H1 (cell line): ENCODE measurements around the gene COBLL1. TPM values are rescaled to one million over a fixed set of nuclear protein-coding genes. Genes with fewer than 3 reads are reported as not detected.

Source experiments
- CTCF ChIA-PET: fragments of 300-600 bp; sonication (Branson Sonifier 250); formaldehyde crosslinking; loops from one replicate; lab custom pipeline; 2021; ENCODE audit not compliant: partially characterized antibody; lab: Charles Lee
- POLR2A ChIA-PET: fragments of 300-600 bp; sonication (Branson Sonifier 250); formaldehyde crosslinking; loops from one replicate; lab custom pipeline; 2021; ENCODE audit warnings: inconsistent platforms; ENCODE audit not compliant: partially characterized antibody; lab: Charles Lee
- DNase-seq, 2 experiments: peaks; one replicate each; pipeline versions ENCODE4 v3.0.0 to v3.0.0-alpha.2; 2010 to 2022; ENCODE audit warnings: low spot score in 2 of 2, low read depth in 1 of 2, mixed read lengths in 1 of 2
- FAIRE-seq: peaks from 2 replicates; lab custom pipeline; 2011; peaks lifted over from hg19 to GRCh38; lab: Jason Lieb, UNC
- H2AFZ ChIP-seq: 2 replicates; pipeline ENCODE4 v1.8.1; 2012; ENCODE audit warnings: low read length, inconsistent platforms
- H2AK5ac ChIP-seq: 2 replicates; pipeline ENCODE4 v1.6.1; 2013; ENCODE audit warnings: low read depth, low read length
- H2BK120ac ChIP-seq: replicated peaks from 2 replicates; pipeline ENCODE3; 2013; ENCODE audit warnings: low read depth, low read length, inconsistent platforms
- H2BK12ac ChIP-seq: 2 replicates; pipeline ENCODE4 v1.6.1; 2013; ENCODE audit warnings: low read depth, low read length
- H2BK15ac ChIP-seq: 2 replicates; pipeline ENCODE4 v1.6.1; 2013; ENCODE audit warnings: low read length
- H2BK20ac ChIP-seq: 2 replicates; pipeline ENCODE4 v1.6.1; 2013; ENCODE audit warnings: low read length
- H2BK5ac ChIP-seq: 2 replicates; pipeline ENCODE4 v1.6.1; 2013; ENCODE audit warnings: low read depth, low read length
- H3K14ac ChIP-seq: 2 replicates; pipeline ENCODE4 v1.6.1; 2013; ENCODE audit warnings: inconsistent platforms; ENCODE audit not compliant: insufficient read length
- H3K18ac ChIP-seq: 2 replicates; pipeline ENCODE4 v1.6.1; 2013; ENCODE audit warnings: low read length; ENCODE audit errors: extremely low read depth
- H3K23ac ChIP-seq: 2 replicates; pipeline ENCODE4 v1.6.1; 2013; ENCODE audit warnings: inconsistent platforms; ENCODE audit not compliant: insufficient read length
- H3K23me2 ChIP-seq: 2 replicates; pipeline ENCODE4 v1.6.1; 2013; ENCODE audit warnings: low read depth, low read length
- H3K27ac ChIP-seq: 2 replicates; pipeline ENCODE4 v1.6.1; 2011; ENCODE audit warnings: low read depth, low read length, inconsistent platforms
- H3K27me3 ChIP-seq, 4 experiments: replicated peaks in 1 of 4; 1 replicate in 1 of 4; 2 replicates in 3 of 4; pipeline versions ENCODE4 v1.6.1 to v1.8.1; 2011 to 2013; ENCODE audit warnings: low read length in 3 of 4, mild to moderate bottlenecking in 3 of 4, inconsistent platforms in 2 of 4, mixed read lengths in 2 of 4, moderate library complexity in 1 of 4; ENCODE audit not compliant: control insufficient read depth in 3 of 4, insufficient read depth in 3 of 4; ENCODE audit errors: extremely low read depth in 1 of 4
- H3K36me3 ChIP-seq, 4 experiments: 2 replicates each; pipeline versions ENCODE4 v1.6.1 to v1.8.1; 2011 to 2013; ENCODE audit warnings: mild to moderate bottlenecking in 4 of 4, low read length in 3 of 4, moderate library complexity in 2 of 4, control low read depth in 1 of 4, inconsistent platforms in 1 of 4; ENCODE audit not compliant: insufficient read depth in 4 of 4, control insufficient read depth in 2 of 4
- H3K4ac ChIP-seq: replicated peaks from 2 replicates; pipeline ENCODE3; 2013; ENCODE audit warnings: low read length, low read depth, mixed read lengths, inconsistent platforms; ENCODE audit not compliant: insufficient read length
- H3K4me1 ChIP-seq, 4 experiments: replicated peaks in 1 of 4; 1 replicate in 1 of 4; 2 replicates in 3 of 4; pipeline versions ENCODE4 v1.6.1 to v1.8.1; 2011 to 2013; ENCODE audit warnings: low read length in 3 of 4, inconsistent platforms in 2 of 4, mixed read lengths in 1 of 4; ENCODE audit not compliant: insufficient read depth in 4 of 4, control insufficient read depth in 3 of 4
- H3K4me2 ChIP-seq, 2 experiments: 2 replicates each; pipeline versions ENCODE4 v1.6.1 to v1.8.1; 2011 to 2013; ENCODE audit warnings: low read depth in 2 of 2, low read length in 2 of 2, control low read depth in 1 of 2, inconsistent platforms in 1 of 2, mild to moderate bottlenecking in 1 of 2; ENCODE audit not compliant: insufficient read depth in 1 of 2
- H3K4me3 ChIP-seq, 4 experiments: fragments of 200-600, 300-600 bp in 1 of 4; sonication (generic), shearing (Covaris generic), sonication (Bioruptor Twin) in 1 of 4; 2 replicates each; pipeline versions ENCODE4 v1.5.1 to v1.8.1; 2011 to 2016; ENCODE audit warnings: low read length in 4 of 4, low read depth in 3 of 4, control low read depth in 2 of 4, inconsistent platforms in 2 of 4, mild to moderate bottlenecking in 2 of 4, mixed read lengths in 1 of 4, moderate library complexity in 1 of 4; ENCODE audit not compliant: insufficient read depth in 2 of 4; ENCODE audit errors: extremely low read depth in 1 of 4
- H3K56ac ChIP-seq: replicated peaks from 2 replicates; pipeline ENCODE3; 2013; ENCODE audit warnings: low read depth, mild to moderate bottlenecking, mixed read lengths, low read length, inconsistent platforms; ENCODE audit not compliant: insufficient read length
- H3K79me1 ChIP-seq: 2 replicates; pipeline ENCODE4 v1.6.1; 2013; ENCODE audit warnings: low read depth, low read length, control low read depth
- H3K79me2 ChIP-seq, 2 experiments: 2 replicates each; pipeline versions ENCODE4 v1.6.1 to v1.8.1; 2012 to 2013; ENCODE audit warnings: low read length in 2 of 2, mild to moderate bottlenecking in 2 of 2, inconsistent platforms in 1 of 2; ENCODE audit not compliant: insufficient read depth in 2 of 2, control insufficient read depth in 1 of 2
- H3K9ac ChIP-seq, 4 experiments: replicated peaks in 1 of 4; 1 replicate in 1 of 4; 2 replicates in 3 of 4; pipeline versions ENCODE4 v1.6.1 to v1.8.1; 2011 to 2013; ENCODE audit warnings: low read depth in 3 of 4, low read length in 3 of 4, control low read depth in 2 of 4, mild to moderate bottlenecking in 2 of 4, moderate library complexity in 2 of 4, inconsistent platforms in 1 of 4; ENCODE audit errors: extremely low read depth in 1 of 4
- H3K9me3 ChIP-seq, 2 experiments: 2 replicates each; pipeline versions ENCODE4 v1.6.1 to v1.8.1; 2012 to 2013; ENCODE audit warnings: mild to moderate bottlenecking in 2 of 2, moderate library complexity in 2 of 2, control low read depth in 1 of 2, inconsistent platforms in 1 of 2, low read depth in 1 of 2, low read length in 1 of 2, mixed read lengths in 1 of 2; ENCODE audit not compliant: insufficient read depth in 2 of 2
- H4K20me1 ChIP-seq, 2 experiments: replicated peaks in 1 of 2; 2 replicates each; pipeline versions ENCODE3 to v1.8.1; 2011 to 2013; ENCODE audit warnings: inconsistent platforms in 2 of 2, low read length in 2 of 2, mild to moderate bottlenecking in 1 of 2; ENCODE audit not compliant: insufficient read depth in 2 of 2, control insufficient read depth in 1 of 2
- H4K5ac ChIP-seq: 2 replicates; pipeline ENCODE4 v1.6.1; 2013; ENCODE audit warnings: low read length, low read depth, mixed read lengths, inconsistent platforms; ENCODE audit not compliant: insufficient read length
- H4K8ac ChIP-seq: 2 replicates; pipeline ENCODE4 v1.8.0; 2013; ENCODE audit warnings: mild to moderate bottlenecking, moderate library complexity, low read length, inconsistent platforms; ENCODE audit not compliant: insufficient read depth; ENCODE audit errors: extremely low read depth
- H4K91ac ChIP-seq: replicated peaks from 2 replicates; pipeline ENCODE3; 2013; ENCODE audit warnings: low read length, mixed read lengths, inconsistent platforms; ENCODE audit not compliant: insufficient read length
- EGR1 ChIP-seq: IDR thresholded peaks from 2 replicates; pipeline ENCODE4 v1.6.1; 2011; ENCODE audit warnings: low read depth, low read length, borderline replicate concordance
- KDM1A ChIP-seq: fragments of 200-600, 300-600 bp; sonication (generic); IDR thresholded peaks from 2 replicates; pipeline ENCODE4 v1.7.1; 2016; ENCODE audit warnings: mild to moderate bottlenecking, low read length, borderline replicate concordance
- RFX5 ChIP-seq: IDR thresholded peaks from 2 replicates; pipeline ENCODE4 v1.6.1; 2011; ENCODE audit warnings: low read depth, low read length, improper control_type of control experiment, borderline replicate concordance
- SUZ12 ChIP-seq: fragments of 200-600 bp; sonication (generic); IDR thresholded peaks from 2 replicates; pipeline ENCODE4 v1.6.1; 2012; ENCODE audit warnings: mild to moderate bottlenecking, inconsistent platforms, low read length, moderate library complexity, mixed read lengths
- TCF12 ChIP-seq: IDR thresholded peaks from 2 replicates; pipeline ENCODE4 v1.6.1; 2011; ENCODE audit warnings: low read depth, mild to moderate bottlenecking, low read length
- WGBS, 2 experiments: shearing (Covaris generic) in 1 of 2; methylation state at CpG; one replicate each; pipeline versions ENCODE4 v1.1.6 to v1.1.7; 2013 to 2015; ENCODE audit warnings: low lambda C conversion rate in 2 of 2, mixed read lengths in 2 of 2, inconsistent platforms in 1 of 2, low coverage in 1 of 2, missing lambda C conversion rate in 1 of 2; ENCODE audit not compliant: insufficient replicate concordance in 2 of 2, insufficient coverage in 1 of 2, insufficient read length in 1 of 2; ENCODE audit errors: extremely low coverage in 1 of 2, missing lambda C conversion rate in 1 of 2; 5-methylcytosine and 5-hydroxymethylcytosine counted together
- polyA plus RNA-seq, 7 experiments: library from polyadenylated mRNA; depleted of rRNA in 3 of 7; stranded (reverse) in 5 of 7; unstranded in 2 of 7; fragments of >200 nt in 5 of 7; fragments of 200-250 nt in 2 of 7; gene quantifications; 1 replicate in 5 of 7; 2 replicates in 1 of 7; 4 replicates in 1 of 7; pipeline versions ENCODE4 v1.2.1 to v1.2.3, GENCODE V29; 2011 to 2013; ENCODE audit warnings: missing spikeins in 2 of 7, mixed read lengths in 2 of 7
- total RNA-seq: library from RNA; stranded (reverse); fragmentation: NEBNext Ultra II Directional; extraction: Animal tissue kit (Norgen Biotek cat#: 25700); gene quantifications from 2 replicates; pipeline ENCODE4 v1.2.1, GENCODE V29; 2021

The COBLL1 gene
- total and polyA plus RNA-seq, 2 of the 8 experiments (the other 6 are each of a cell fraction or from before 2014, with no cell fraction given) = 2.2 to 6.2 TPM

GRCh38 chr2:164800572-164800971, 41.1 kb downstream of the COBLL1 start:
- H4K20me1 ChIP-seq = no peaks in the 10 kb centered on the region
- no peak for TF ChIP-seq SUZ12
- no peak for TF ChIP-seq KDM1A
- no peak for TF ChIP-seq RFX5
- TF ChIP-seq EGR1 = no peak
- TF ChIP-seq TCF12 = no peak
- no peaks in the 10 kb centered on the region for H3K23me2 ChIP-seq
- H3K9me3 ChIP-seq = no peaks in the 10 kb centered on the region
- no peak overlapping the region for H2AK5ac ChIP-seq
- no peak overlapping the region for H2BK5ac ChIP-seq
- no peak overlapping the region for H4K8ac ChIP-seq
- no peak overlapping the region for H3K18ac ChIP-seq
- 92% methylated on average over 3 of the region's 3 CpGs; no CpG with 5 or more reads in 1 of the 2 experiments for WGBS, 2 experiments
- no peak overlapping the region for H3K9ac ChIP-seq
- DNase-seq (no peak), FAIRE-seq (no peak)
- no peak overlapping the region for H3K4ac ChIP-seq
- no peaks in the 10 kb centered on the region for H3K4me1 ChIP-seq
- no peaks in the 10 kb centered on the region for H3K79me2 ChIP-seq
- H2AFZ ChIP-seq = no peak overlapping the region
- no peak overlapping the region for H3K27ac ChIP-seq
- no peak overlapping the region for H3K4me2 ChIP-seq
- no peak overlapping the region for H3K14ac ChIP-seq
- no peak overlapping the region for H2BK20ac ChIP-seq
- no peak overlapping the region for H3K4me3 ChIP-seq
- H2BK12ac ChIP-seq = no peak overlapping the region
- H4K91ac ChIP-seq = no peak overlapping the region
- no peaks in the 10 kb centered on the region for H3K79me1 ChIP-seq
- no peak overlapping the region for H4K5ac ChIP-seq
- H3K56ac ChIP-seq = no peak overlapping the region
- H2BK120ac ChIP-seq = no peak overlapping the region
- CTCF ChIA-PET = interaction anchor here (0.6 kb wide), 1 partner anchor 1982 kb away, joined by 4 read pairs; no protein-coding TSS in a partner anchor
- no peaks in the 10 kb centered on the region for H3K27me3 ChIP-seq
- H2BK15ac ChIP-seq = no peak overlapping the region
- no peak overlapping the region for H3K23ac ChIP-seq
- H3K36me3 ChIP-seq = no peaks in the 10 kb centered on the region
- POLR2A ChIA-PET = no interaction called here
